HG03039 (cell line): ENCODE data around the gene CFAP299.

Experiments used
- ATAC-seq: cut with Tn5 transposase; IDR thresholded peaks from one replicate; pipeline ENCODE4 v1.9.1; 2021; ENCODE audit warnings: mild to moderate bottlenecking, moderate library complexity; ENCODE audit not compliant: unreplicated experiment

CFAP299 gene

GRCh38 chr4:81003597-81004111 lies 668.1 kb downstream of the CFAP299 start:
- peak; percentile 61 for ATAC-seq

GRCh38 chr4:81007417-81007816 lies 671.9 kb downstream of the CFAP299 start:
- ATAC-seq = no peak
